ACC112 (cell line): ENCODE results near the gene SHLD2.
"Not testable (repeated sequence)": the region's sequence is repeated elsewhere in the genome, so short reads cannot be mapped to it uniquely, and the experiment has no call there.

Source experiments
- H2AFZ ChIP-seq: fragments of 200-600 bp; sonication (generic); one replicate; pipeline ENCODE4 v1.6.0; 2017; ENCODE audit warnings: antibody characterized with exemption, low read length; ENCODE audit not compliant: unreplicated experiment
- H3K27ac ChIP-seq: fragments of 200-600 bp; sonication (generic); 2 replicates; pipeline ENCODE4 v1.5.1; 2014; ENCODE audit warnings: low read depth, mild to moderate bottlenecking, antibody characterized with exemption, low read length, moderate library complexity
- H3K27me3 ChIP-seq: fragments of 200-600 bp; sonication (generic); 2 replicates; pipeline ENCODE4 v1.6.1; 2014; ENCODE audit warnings: mild to moderate bottlenecking, antibody characterized with exemption, low read length, moderate library complexity, mixed read lengths; ENCODE audit not compliant: insufficient read depth
- H3K36me3 ChIP-seq: fragments of 200-600 bp; sonication (generic); 2 replicates; pipeline ENCODE4 v1.6.1; 2016; ENCODE audit warnings: mild to moderate bottlenecking, antibody characterized with exemption, low read length, moderate library complexity, mixed read lengths; ENCODE audit not compliant: insufficient read depth
- H3K4me1 ChIP-seq: fragments of 200-600 bp; sonication (generic); one replicate; pipeline ENCODE4 v1.6.1; 2016; ENCODE audit warnings: low read length, mixed read lengths; ENCODE audit not compliant: insufficient read depth, unreplicated experiment, control insufficient read depth
- H3K4me3 ChIP-seq: fragments of 200-600 bp; sonication (generic); 2 replicates; pipeline ENCODE4 v1.5.1; 2014; ENCODE audit warnings: mild to moderate bottlenecking, low read depth, low read length
- H3K79me2 ChIP-seq: fragments of 200-600 bp; sonication (generic); one replicate; pipeline ENCODE4 v1.6.0; 2016; ENCODE audit warnings: low read length; ENCODE audit not compliant: control insufficient read depth, unreplicated experiment, insufficient read depth

Gene SHLD2

GRCh38 chr10:87085537-87085936, 9.5 kb upstream of the SHLD2 start:
- Histone ChIP-seq H2AFZ (no peak overlapping the region), H3K4me1 (peaks cover 39% of the 10 kb centered on the region), H3K4me3 (no peak overlapping the region), H3K36me3 (peaks cover 10% of the 10 kb centered on the region), H3K27me3 (no peaks in the 10 kb centered on the region), H3K79me2 (peaks cover 52% of the 10 kb centered on the region), H3K27ac (peak overlapping the region; percentile 94)

GRCh38 chr10:87089746-87090145, 5.3 kb upstream of the SHLD2 start:
- no peak overlapping the region for H3K4me3 ChIP-seq
- H3K27ac ChIP-seq, result no peak overlapping the region
- H3K79me2 ChIP-seq, result peaks cover 77% of the 10 kb centered on the region
- H3K4me1 ChIP-seq, result peaks cover 26% of the 10 kb centered on the region
- H3K27me3 ChIP-seq, result no peaks in the 10 kb centered on the region
- no peak overlapping the region for H2AFZ ChIP-seq
- H3K36me3 ChIP-seq, result peaks cover 10% of the 10 kb centered on the region

DNA sequence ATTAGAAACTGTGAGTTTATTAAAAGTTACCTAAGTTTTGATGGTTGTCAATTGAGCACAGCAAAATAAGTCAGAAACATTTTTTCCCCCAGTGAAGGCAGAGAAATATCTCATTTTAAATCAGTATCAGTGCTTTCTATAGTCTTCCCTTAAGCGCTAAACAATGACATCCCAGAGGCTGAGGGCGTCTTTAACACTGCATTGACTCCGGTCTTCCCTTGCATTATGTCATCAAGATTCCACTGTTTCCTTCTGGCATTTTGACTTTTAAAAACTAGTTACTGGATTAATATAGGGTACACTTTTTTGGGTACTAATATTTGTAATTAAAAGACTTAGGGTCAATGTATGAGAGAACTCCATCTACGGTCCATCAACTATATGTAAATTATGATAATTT, 4.2 kb upstream of the SHLD2 start:
- Histone ChIP-seq H3K4me1 (peaks cover 20% of the 10 kb centered on the region), H3K4me3 (no peak overlapping the region), H3K36me3 (peaks cover 10% of the 10 kb centered on the region), H3K79me2 (peaks cover 73% of the 10 kb centered on the region), H3K27me3 (no peaks in the 10 kb centered on the region), H2AFZ (no peak overlapping the region), H3K27ac (no peak overlapping the region)

DNA sequence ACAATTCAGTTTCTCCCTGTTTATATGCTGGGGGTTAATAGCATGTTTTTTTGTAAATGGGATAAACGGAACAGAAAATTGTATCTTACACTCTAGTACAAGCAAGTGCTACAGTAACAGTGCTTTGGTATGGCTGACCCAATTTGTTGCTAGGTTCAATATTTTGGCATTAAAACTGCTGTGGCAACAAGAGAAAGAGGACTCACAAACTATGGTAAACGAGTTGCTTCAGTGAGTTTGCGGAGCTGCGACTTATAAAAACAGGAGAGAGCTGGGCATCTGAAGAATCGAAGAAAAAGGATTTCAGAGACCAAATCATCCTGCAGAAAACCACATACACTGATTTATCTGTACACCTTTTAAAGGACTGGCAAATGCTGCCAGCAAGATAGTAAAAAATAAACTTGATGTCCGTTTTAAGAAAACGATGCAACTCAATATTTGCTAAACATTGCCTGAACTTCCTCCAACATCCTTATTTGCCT, 2.6 kb upstream of the SHLD2 start:
- Histone ChIP-seq H3K36me3 (peaks cover 10% of the 10 kb centered on the region; the same call in 1 of the 2 replicates), H3K4me3 (peak overlapping the region; percentile 89), H3K27ac (peak overlapping the region; percentile 75), H3K27me3 (no peaks in the 10 kb centered on the region), H2AFZ (no peak overlapping the region), H3K79me2 (peaks cover 76% of the 10 kb centered on the region), H3K4me1 (peaks cover 21% of the 10 kb centered on the region)

GRCh38 chr10:87092861-87093631, 2.0 kb upstream of the SHLD2 start:
- H3K79me2 ChIP-seq, result peaks cover 72% of the 10 kb centered on the region
- peaks cover 21% of the 10 kb centered on the region for H3K4me1 ChIP-seq
- H3K36me3 ChIP-seq, result peaks cover 5% of the 10 kb centered on the region; the same call in 1 of the 2 replicates
- no peak overlapping the region for H2AFZ ChIP-seq
- H3K27me3 ChIP-seq, result no peaks in the 10 kb centered on the region
- peak overlapping the region; percentile 89 for H3K4me3 ChIP-seq
- peak overlapping the region; percentile 75 for H3K27ac ChIP-seq

DNA sequence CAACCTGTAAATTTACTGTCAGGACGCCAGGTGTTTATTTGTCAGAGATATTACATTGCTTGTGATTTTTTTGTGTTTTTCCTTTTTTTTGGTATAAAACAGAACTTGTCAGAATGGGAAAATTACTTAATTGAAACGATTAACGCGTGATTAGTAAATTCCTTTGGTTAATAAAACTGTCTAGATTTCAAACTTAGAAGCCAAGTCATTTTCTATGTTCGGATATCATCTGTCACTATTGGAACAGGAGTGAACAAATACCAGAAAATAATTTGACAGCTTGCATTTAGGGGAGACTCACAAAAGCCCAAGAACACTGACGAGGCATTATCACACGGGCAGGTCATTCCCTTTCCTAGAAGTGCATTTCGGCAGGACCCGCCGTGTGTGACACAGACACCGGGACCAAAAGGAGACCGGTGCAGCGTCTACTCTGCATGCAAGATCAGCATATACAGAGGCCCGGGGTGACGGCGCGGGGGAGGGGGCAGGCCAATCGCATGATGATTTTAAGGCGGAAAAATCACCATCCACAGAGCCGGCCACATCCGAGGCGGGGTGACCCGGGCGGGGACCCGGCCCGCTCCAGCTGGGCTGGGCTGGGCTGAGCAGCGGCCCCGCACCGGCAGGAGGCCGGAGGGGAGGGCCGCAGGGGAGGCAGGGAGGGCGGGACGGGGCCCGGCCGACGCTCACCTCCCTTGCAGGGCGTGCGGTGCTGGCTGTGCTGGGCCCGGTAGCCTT, 1.2 kb upstream of the SHLD2 start:
- H3K4me3 ChIP-seq, result peak overlapping the region; percentile 89
- peaks cover 72% of the 10 kb centered on the region for H3K79me2 ChIP-seq
- peaks cover 7% of the 10 kb centered on the region; the same call in 1 of the 2 replicates for H3K36me3 ChIP-seq
- H2AFZ ChIP-seq, result no peak overlapping the region
- no peaks in the 10 kb centered on the region for H3K27me3 ChIP-seq
- peak overlapping the region; percentile 75 for H3K27ac ChIP-seq
- peaks cover 21% of the 10 kb centered on the region for H3K4me1 ChIP-seq

GRCh38 chr10:87095236-87095945, 385 bp downstream of the SHLD2 start:
- H3K4me3 ChIP-seq, result peak overlapping the region; percentile 85
- H2AFZ ChIP-seq, result peak overlapping the region; percentile 68
- H3K4me1 ChIP-seq, result peaks cover 18% of the 10 kb centered on the region
- H3K36me3 ChIP-seq, result peaks cover 14% of the 10 kb centered on the region; the same call in 1 of the 2 replicates
- no peaks in the 10 kb centered on the region for H3K27me3 ChIP-seq
- peak overlapping the region; percentile 95 for H3K27ac ChIP-seq
- peaks cover 65% of the 10 kb centered on the region for H3K79me2 ChIP-seq

DNA sequence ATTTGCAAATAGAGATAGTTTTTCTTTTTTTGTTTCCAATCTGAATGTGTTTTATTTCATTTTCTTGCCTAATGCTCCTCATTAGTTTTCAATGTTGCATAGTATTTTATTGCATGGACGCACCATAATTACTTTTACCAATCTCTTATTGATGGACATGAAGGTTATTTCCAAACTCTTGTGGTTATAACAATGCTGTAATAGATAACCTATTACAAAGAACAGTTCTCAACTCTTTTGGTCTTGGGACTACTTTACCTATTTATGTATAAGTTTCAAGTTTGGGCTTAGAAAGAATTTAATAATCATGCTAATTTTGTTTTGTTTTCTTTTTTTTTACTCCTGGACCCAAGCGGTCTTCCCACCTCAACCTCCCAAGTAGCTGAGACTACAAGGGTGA, 7.0 kb downstream of the SHLD2 start:
- H3K36me3 ChIP-seq, result peaks cover 32% of the 10 kb centered on the region

DNA sequence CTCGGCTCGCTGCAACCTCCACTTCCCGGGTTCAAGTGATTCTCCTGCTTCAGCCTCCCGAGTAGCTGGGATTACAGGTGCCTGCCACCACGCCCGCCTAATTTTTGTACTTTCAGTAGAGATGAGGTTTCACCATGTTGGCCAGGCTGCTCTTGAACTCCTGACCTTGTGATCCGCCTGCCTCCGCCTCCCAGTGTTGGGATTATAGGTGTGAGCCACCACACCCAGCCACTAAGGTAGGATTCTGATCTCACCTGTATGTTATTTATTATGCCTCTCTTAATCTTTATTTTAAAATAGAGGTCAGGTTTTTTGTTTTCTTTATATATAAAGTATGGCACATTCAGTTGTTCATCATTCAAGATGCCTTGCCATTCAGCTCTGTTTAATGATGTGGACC, 9.7 kb downstream of the SHLD2 start:
- not testable (repeated sequence) for H3K4me3 ChIP-seq, H2AFZ ChIP-seq, H3K4me1 ChIP-seq, H3K27me3 ChIP-seq, H3K27ac ChIP-seq
- Histone ChIP-seq H3K79me2 (peaks cover 28% of the 10 kb centered on the region), H3K36me3 (peaks cover 21% of the 10 kb centered on the region)

More for the DNA sequence above, 7.0 kb downstream of the SHLD2 start:
- H2AFZ ChIP-seq, result no peak overlapping the region
- H3K27ac ChIP-seq, result no peak overlapping the region
- H3K4me3 ChIP-seq, result no peak overlapping the region
- H3K27me3 ChIP-seq, result no peaks in the 10 kb centered on the region
- no peaks in the 10 kb centered on the region for H3K4me1 ChIP-seq
- peaks cover 32% of the 10 kb centered on the region for H3K79me2 ChIP-seq

DNA sequence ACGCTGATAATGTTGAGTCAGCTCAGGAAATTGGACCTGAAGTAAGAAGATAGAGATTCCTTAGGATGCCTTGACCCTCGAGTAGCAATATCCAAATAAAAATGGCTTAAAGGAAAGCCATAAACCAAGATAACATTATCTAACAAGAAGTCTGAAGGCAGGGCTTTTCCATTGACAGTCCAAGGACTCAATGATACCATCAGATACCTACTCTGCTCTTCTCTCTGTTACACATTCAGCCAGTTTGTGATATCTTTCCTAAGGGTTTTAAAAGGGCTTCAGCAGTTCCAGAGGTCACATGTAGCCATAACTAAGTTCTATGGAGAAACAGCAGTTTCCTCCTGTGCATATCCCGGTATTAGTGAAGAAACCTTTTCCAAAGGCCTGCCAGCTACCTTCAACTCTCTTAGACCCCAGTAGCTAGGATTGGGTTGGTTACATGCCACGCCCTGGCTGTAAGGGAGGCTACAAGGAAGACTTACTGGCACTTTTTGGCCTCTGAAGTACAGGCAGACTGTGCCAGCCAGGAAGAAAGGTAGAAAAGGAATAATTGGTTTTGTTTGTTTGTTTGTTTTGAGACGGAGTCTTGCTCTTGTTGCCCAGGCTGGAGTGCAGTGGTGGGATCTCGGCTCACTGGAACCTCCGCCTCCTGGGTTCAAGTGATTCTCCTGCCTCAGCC, 10.6 kb downstream of the SHLD2 start:
- Histone ChIP-seq H3K36me3 (peaks cover 18% of the 10 kb centered on the region; the same call in 1 of the 2 replicates), H3K27me3 (no peaks in the 10 kb centered on the region), H3K27ac (no peak overlapping the region), H3K4me3 (no peak overlapping the region), H2AFZ (no peak overlapping the region), H3K79me2 (peaks cover 27% of the 10 kb centered on the region), H3K4me1 (no peaks in the 10 kb centered on the region)
